Measurements from ENCODE around the gene MRPL53. TPM values are rescaled to one million over a fixed set of nuclear protein-coding genes. Genes with fewer than 3 reads are reported as not detected.
A peak's percentile ranks its signal among the peaks of the same experiment; 100 is the strongest.

Gene MRPL53
- total and polyA plus RNA-seq, 9 of the 15 experiments (the other 6 are each of a cell fraction or from before 2014, with no cell fraction given): 11.5 to 87.9 (median 41.1) TPM

GRCh38 chr2:74472086-74472944 lies at the start of gene MRPL53 (continued):
- TF ChIP-seq PKNOX1 (IDR thresholded peaks at IDR 0.05) (peak; percentile 79), RB1 (IDR thresholded peaks at IDR 0.05; ENCODE audit: low read depth) (peak; percentile 31; the same call in 1 of the 2 replicates), SIX5 (IDR thresholded peaks at IDR 0.05; ENCODE audit: borderline replicate concordance in 1 of 2, insufficient read depth in 1 of 2, low read depth in 1 of 2, low read length in 2 of 2) (peak in 1 of 2 experiments; percentile 39; a peak in 1 of 4 replicates), ZNF140 (CRISPR knock-in tag; IDR thresholded peaks at IDR 0.05) (no peak), ZNF592 (IDR thresholded peaks at IDR 0.05) (peak; percentile 87), JUN (IDR thresholded peaks at IDR 0.05; ENCODE audit: borderline replicate concordance, low read depth, low read length) (no peak), JUN (CRISPR knock-in tag; IDR thresholded peaks at IDR 0.05; ENCODE audit: borderline replicate concordance) (no peak), GABPB1 (CRISPR knock-in tag; IDR thresholded peaks at IDR 0.05) (peak; percentile 100), MCM7 (IDR thresholded peaks at IDR 0.05) (no peak), MYC (IDR thresholded peaks at IDR 0.05; ENCODE audit: low read depth, low read length) (peak; percentile 56; the same call in 1 of the 2 replicates), MYC (CRISPR knock-in tag; IDR thresholded peaks at IDR 0.05; ENCODE audit: borderline replicate concordance, low read depth) (peak; percentile 88), TGIF2 (CRISPR knock-in tag; IDR thresholded peaks at IDR 0.05) (no peak), HCFC1 (IDR thresholded peaks at IDR 0.05; ENCODE audit: low read depth, low read length) (peak; percentile 84), VEZF1 (CRISPR knock-in tag; IDR thresholded peaks at IDR 0.05) (no peak), ZNF121 (CRISPR knock-in tag; conservative IDR thresholded peaks at IDR 0.05) (no peak), NFYB (IDR thresholded peaks at IDR 0.05; ENCODE audit: extremely low read depth, insufficient read length) (no peak), CTCF (IDR thresholded peaks at IDR 0.05 in 2 of 3, conservative IDR thresholded peaks at IDR 0.05 in 1 of 3; ENCODE audit: insufficient read depth in 2 of 3, low read depth in 1 of 3, low read length in 3 of 3) (peak in 1 of 3 experiments; percentile 11; a peak in 2 of 6 replicates)
